ENCODE results near the gene RGS14. TPM values are rescaled to one million over a fixed set of nuclear protein-coding genes. Genes with fewer than 3 reads are reported as not detected.
"Not testable (repeated sequence)": the region's sequence is repeated elsewhere in the genome, so short reads cannot be mapped to it uniquely, and the experiment has no call there.

Gene RGS14
- total RNA-seq, 4 donors from 2014 or later = 10.2 to 29.6 (median 16.4) TPM

DNA sequence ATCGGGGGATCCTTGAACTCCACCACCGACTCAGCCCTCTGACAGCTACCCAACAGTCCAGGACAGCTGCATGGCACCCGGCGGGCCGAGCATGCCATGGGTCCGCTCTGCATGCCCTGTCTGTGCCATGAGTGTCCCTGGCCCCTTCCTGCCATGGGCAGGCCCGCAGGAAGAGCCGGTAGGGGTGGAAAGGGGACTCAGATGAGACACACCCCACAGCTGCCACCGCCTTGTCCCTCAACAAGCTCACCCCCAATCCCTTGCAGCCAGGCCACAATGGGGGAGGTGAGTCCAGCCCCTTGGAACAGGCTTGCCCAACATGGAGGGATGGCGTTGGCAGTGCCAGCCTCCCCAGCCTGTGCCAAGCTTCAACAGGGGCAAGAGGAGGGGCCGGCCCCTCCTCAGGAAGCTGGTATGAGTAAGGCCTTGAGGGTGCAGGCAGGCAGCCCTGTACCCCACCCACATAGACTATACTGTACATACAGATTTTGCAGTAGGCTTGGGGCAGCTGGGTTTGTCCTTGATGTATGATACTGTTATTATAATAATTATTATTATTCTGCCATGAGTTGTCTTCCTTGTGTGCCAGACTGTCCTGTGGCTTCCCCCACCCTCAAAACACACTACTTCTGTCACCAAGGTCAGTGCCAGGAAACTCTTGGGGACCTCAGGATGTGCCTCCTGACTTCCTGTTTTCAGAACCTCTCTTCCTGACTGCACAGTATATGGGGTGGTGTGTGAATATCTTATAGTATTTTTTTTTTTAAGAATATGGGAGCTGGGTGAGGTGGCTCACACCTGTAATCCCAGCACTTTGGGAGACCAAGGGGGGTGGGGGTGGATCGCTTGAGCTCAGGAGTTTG, 14.5 kb downstream of the RGS14 start:
- DNase-seq (ENCODE audit: low spot score in 2 of 2) = no peak
- Histone ChIP-seq H3K4me1 (peaks cover 0 to 28% (median 13%) of the 10 kb centered on the region in 4 donors), H3K36me3 (no peaks in the 10 kb centered on the region), H3K9me3 (no peaks in the 10 kb centered on the region), H3K27me3 (peaks cover 0 to 6% of the 10 kb centered on the region in 2 donors), H3K4me3 (no peak overlapping the region), H3K27ac (no peak overlapping the region)
- WGBS, 2 donors = 82 to 87% methylated on average over 10 to 12 of the region's 12 CpGs
- no peak for TF ChIP-seq POLR2A (IDR thresholded peaks at IDR 0.05)

DNA sequence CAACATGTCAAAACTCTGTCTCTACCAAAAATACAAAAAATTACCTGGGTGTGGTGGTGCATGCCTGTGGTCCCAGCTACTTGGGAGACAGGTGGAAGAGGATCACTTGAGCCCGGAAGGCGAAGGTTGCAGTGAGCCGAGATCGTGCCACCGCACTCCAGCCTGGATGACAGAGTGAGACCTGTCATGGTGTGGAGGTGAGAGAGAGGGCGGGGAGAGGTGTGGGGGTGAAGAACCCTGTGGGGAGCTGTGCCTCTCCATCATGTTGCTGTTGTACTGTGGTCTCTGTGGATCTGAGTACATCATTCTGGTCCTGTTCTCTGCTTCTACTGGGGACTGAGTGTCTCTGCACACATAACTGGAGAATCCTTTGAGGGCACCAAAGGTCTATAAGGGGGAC, 15.2 kb downstream of the RGS14 start:
- Histone ChIP-seq H3K36me3 (no peaks in the 10 kb centered on the region), H3K27ac (no peak overlapping the region), H3K27me3 (peaks cover 0 to 6% of the 10 kb centered on the region in 2 donors), H3K9me3 (no peaks in the 10 kb centered on the region), H3K4me3 (no peak overlapping the region), H3K4me1 (peaks cover 0 to 22% (median 7%) of the 10 kb centered on the region in 4 donors)
- TF ChIP-seq POLR2A (IDR thresholded peaks at IDR 0.05) (no peak), EP300 (IDR thresholded peaks at IDR 0.05) (no peak)
- TF ChIP-seq, protein P1, sequence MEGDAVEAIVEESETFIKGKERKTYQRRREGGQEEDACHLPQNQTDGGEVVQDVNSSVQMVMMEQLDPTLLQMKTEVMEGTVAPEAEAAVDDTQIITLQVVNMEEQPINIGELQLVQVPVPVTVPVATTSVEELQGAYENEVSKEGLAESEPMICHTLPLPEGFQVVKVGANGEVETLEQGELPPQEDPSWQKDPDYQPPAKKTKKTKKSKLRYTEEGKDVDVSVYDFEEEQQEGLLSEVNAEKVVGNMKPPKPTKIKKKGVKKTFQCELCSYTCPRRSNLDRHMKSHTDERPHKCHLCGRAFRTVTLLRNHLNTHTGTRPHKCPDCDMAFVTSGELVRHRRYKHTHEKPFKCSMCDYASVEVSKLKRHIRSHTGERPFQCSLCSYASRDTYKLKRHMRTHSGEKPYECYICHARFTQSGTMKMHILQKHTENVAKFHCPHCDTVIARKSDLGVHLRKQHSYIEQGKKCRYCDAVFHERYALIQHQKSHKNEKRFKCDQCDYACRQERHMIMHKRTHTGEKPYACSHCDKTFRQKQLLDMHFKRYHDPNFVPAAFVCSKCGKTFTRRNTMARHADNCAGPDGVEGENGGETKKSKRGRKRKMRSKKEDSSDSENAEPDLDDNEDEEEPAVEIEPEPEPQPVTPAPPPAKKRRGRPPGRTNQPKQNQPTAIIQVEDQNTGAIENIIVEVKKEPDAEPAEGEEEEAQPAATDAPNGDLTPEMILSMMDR (IDR thresholded peaks at IDR 0.05) = no peak
- WGBS, 2 donors = 96 to 98% methylated on average over 6 of the region's 6 CpGs
- no peak for DNase-seq (ENCODE audit: low spot score in 2 of 2)

DNA sequence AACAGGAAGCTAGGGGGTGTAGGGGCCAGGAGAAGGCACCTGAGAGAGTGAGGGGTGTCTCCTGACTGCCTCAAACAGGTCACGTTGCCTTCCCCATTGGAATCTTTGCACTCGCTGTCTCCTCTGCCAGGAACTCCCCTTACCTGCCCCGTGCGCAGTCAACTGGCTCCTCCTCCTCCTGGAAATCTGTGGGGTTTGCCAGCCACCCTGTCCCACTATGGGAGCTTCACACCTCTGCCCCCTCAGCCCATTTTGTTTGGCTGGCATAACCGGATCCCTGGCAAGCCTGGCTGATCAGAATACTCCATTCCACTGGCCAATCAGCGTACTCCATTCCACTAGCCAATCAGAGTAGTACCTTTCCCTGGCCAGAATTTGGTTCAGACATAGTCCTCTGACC, 16.1 kb downstream of the RGS14 start:
- Histone ChIP-seq H3K4me1 (peaks cover 0 to 15% (median 4%) of the 10 kb centered on the region in 4 donors), H3K27me3 (peaks cover 0 to 6% of the 10 kb centered on the region in 2 donors), H3K27ac (no peak overlapping the region), H3K9me3 (no peaks in the 10 kb centered on the region), H3K36me3 (no peaks in the 10 kb centered on the region), H3K4me3 (no peak overlapping the region)
- WGBS, 2 donors = 43 to 47% methylated on average over 6 of the region's 6 CpGs
- DNase-seq (ENCODE audit: low spot score in 2 of 2) = no peak
- TF ChIP-seq, protein P1 (IDR thresholded peaks at IDR 0.05) = no peak
- TF ChIP-seq POLR2A (IDR thresholded peaks at IDR 0.05) (no peak), EP300 (IDR thresholded peaks at IDR 0.05) (no peak)

DNA sequence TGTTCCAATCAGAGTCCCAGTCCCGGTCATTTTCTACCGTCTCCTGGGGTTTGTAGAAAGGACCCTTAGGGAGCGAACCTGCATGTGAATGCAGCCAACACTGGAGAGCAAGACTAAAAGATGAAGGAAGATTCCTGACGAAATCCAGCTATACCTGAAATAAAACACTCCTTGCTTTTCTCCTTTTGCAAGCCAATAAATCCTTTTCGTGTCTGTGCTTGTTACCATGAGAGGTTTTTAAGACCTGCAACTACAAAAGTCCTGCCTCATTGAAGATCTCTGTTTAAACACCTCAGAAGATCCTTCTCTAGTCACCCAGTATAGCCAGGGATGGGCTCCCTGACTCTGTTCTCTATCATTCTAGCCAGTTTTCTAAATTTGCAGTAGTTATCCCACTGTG, 16.5 kb downstream of the RGS14 start:
- DNase-seq (ENCODE audit: low spot score in 2 of 2) = no peak
- 67 to 69% methylated on average over 5 of the region's 5 CpGs for WGBS, 2 donors
- Histone ChIP-seq H3K9me3 (no peaks in the 10 kb centered on the region), H3K4me3 (no peak overlapping the region), H3K36me3 (no peaks in the 10 kb centered on the region), H3K4me1 (peaks cover 0 to 15% (median 4%) of the 10 kb centered on the region in 4 donors), H3K27ac (no peak overlapping the region), H3K27me3 (peaks cover 0 to 6% of the 10 kb centered on the region in 2 donors)
- TF ChIP-seq, protein P1 (IDR thresholded peaks at IDR 0.05) = no peak
- TF ChIP-seq EP300 (IDR thresholded peaks at IDR 0.05) = no peak
- TF ChIP-seq POLR2A (IDR thresholded peaks at IDR 0.05) = no peak

DNA sequence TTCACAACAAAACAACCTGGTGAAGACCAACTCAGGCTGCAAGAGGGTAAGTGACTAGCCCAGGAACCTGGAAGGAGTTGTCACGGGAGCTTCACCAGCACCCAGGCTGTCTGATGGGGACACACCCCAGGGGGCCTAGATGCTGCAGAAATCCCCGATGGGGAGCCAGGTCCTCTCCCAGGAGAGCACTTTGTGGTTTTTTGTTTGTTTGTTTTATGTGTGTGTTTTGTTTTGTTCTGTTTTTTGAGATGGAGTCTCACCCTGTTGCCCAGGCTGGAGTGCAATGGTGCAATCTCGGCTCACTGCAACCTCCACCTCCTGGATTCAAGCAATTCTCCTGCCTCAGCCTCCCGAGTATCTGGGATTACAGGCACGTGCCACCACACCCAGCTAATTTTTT, 17.8 kb downstream of the RGS14 start:
- not testable (repeated sequence) for H3K36me3 ChIP-seq; DNase-seq (ENCODE audit: low spot score in 2 of 2); H3K27me3 ChIP-seq; H3K27ac ChIP-seq; H3K4me3 ChIP-seq; H3K9me3 ChIP-seq
- WGBS, 2 donors = 72 to 78% methylated on average over 5 of the region's 5 CpGs
- H3K4me1 ChIP-seq = peaks cover 0 to 15% (median 4%) of the 10 kb centered on the region in 4 donors

DNA sequence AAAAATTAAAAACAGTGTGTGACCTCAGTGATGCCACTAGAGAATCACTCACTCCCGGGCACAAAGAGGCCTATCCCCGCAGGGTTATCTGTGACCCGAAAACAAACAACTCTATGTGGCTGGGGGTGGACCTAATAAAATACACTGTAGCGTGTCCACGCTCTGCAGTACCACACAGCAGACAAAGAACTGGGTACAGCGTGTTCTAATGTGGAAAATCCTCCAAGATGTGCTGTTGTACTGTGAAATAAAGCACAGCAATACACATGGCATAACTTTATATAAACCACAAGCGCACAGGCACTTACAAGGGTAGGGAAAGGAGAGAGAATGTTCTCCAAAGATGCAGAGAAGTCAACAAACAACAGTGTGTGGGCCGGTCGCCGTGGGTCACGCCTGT, 18.4 kb downstream of the RGS14 start:
- H3K27ac ChIP-seq = no peak overlapping the region
- 70 to 72% methylated on average over 11 of the region's 11 CpGs for WGBS, 2 donors
- H3K4me3 ChIP-seq = no peak overlapping the region
- H3K36me3 ChIP-seq = no peaks in the 10 kb centered on the region
- peaks cover 0 to 8% of the 10 kb centered on the region in 2 donors for H3K27me3 ChIP-seq
- no peak for DNase-seq (ENCODE audit: low spot score in 2 of 2)
- no peaks in the 10 kb centered on the region for H3K9me3 ChIP-seq
- peaks cover 0 to 13% (median 4%) of the 10 kb centered on the region in 4 donors for H3K4me1 ChIP-seq
- TF ChIP-seq, protein P1 (IDR thresholded peaks at IDR 0.05) = no peak
- no peak for TF ChIP-seq POLR2A (IDR thresholded peaks at IDR 0.05)
- TF ChIP-seq EP300 (IDR thresholded peaks at IDR 0.05) = no peak

Measured in tibial nerve (tissue), 4 donors.